GM12878 (cell line): ENCODE measurements around the gene SOX6. TPM values are rescaled to one million over a fixed set of nuclear protein-coding genes. Genes with fewer than 3 reads are reported as not detected.

ENCODE experiments used
- ATAC-seq: fragments of 200-7000 bp; cut with Tn5 transposase; 3 replicates; pipeline ENCODE4 v1.9.1; 2020; ENCODE audit warnings: mild to moderate bottlenecking, moderate library complexity
- BruUV-seq: library from RNA; stranded (reverse); fragments of 400-500 nt; replicated peaks from 2 replicates; lab custom pipeline; 2021; lab: Mats Ljungman, UMichigan
- CTCF ChIA-PET: fragments of 300-600 bp; sonication (Branson Sonifier 250); formaldehyde crosslinking; extraction: SDS; loops from one replicate; lab custom pipeline; 2021; ENCODE audit warnings: inconsistent platforms; lab: Yijun Ruan, JAX
- POLR2A ChIA-PET: fragments of 350-600 bp; formaldehyde crosslinking; extraction: SDS; loops from one replicate; lab custom pipeline; 2021; ENCODE audit warnings: inconsistent platforms; lab: Charles Lee
- RAD21 ChIA-PET: fragments of 300-600 bp; sonication (Branson Sonifier 250); formaldehyde crosslinking; loops from one replicate; lab custom pipeline; 2023; ENCODE audit warnings: antibody characterized with exemption; ENCODE audit not compliant: unreplicated experiment; lab: Charles Lee
- SMC1A ChIA-PET: fragments of 300-600 bp; sonication (Branson Sonifier 250); formaldehyde crosslinking; loops from one replicate; lab custom pipeline; 2023; ENCODE audit not compliant: unreplicated experiment, uncharacterized antibody; lab: Charles Lee
- DNase-seq: peaks from one replicate; pipeline ENCODE4 v3.0.0-alpha.2; 2011; ENCODE audit warnings: low read depth, low spot score
- FAIRE-seq: peaks from 3 replicates; lab custom pipeline; 2011; peaks lifted over from hg19 to GRCh38; lab: Jason Lieb, UNC
- H2AFZ ChIP-seq: 2 replicates; pipeline ENCODE4 v1.6.0; 2011; ENCODE audit warnings: low read depth, low read length, control low read depth; ENCODE audit not compliant: control insufficient read depth
- H3K27ac ChIP-seq: 2 replicates; pipeline ENCODE4 v1.5.1; 2011; ENCODE audit warnings: control low read depth; ENCODE audit not compliant: control insufficient read depth, insufficient read depth
- H3K27me3 ChIP-seq, 2 experiments: replicated peaks in 1 of 2; 2 replicates each; pipeline versions ENCODE4 v1.6.0 to v1.6.1; 2011; ENCODE audit warnings: low read length in 1 of 2; ENCODE audit not compliant: control insufficient read depth in 2 of 2, insufficient read depth in 2 of 2
- H3K36me3 ChIP-seq, 2 experiments: 2 replicates each; pipeline ENCODE4 v1.5.1; 2011; ENCODE audit warnings: low read length in 1 of 2; ENCODE audit not compliant: control insufficient read depth in 2 of 2, insufficient read depth in 2 of 2
- H3K4me1 ChIP-seq: 2 replicates; pipeline ENCODE4 v1.6.1; 2011; ENCODE audit warnings: mild to moderate bottlenecking, low read length, moderate library complexity, mixed read lengths; ENCODE audit not compliant: control insufficient read depth, insufficient read depth
- H3K4me2 ChIP-seq: 2 replicates; pipeline ENCODE4 v1.6.0; 2011; ENCODE audit warnings: control low read depth; ENCODE audit not compliant: control insufficient read depth, insufficient read depth
- H3K4me3 ChIP-seq: fragments of 200-600 bp; sonication (generic); 2 replicates; pipeline ENCODE4 v1.5.1; 2016
- H3K79me2 ChIP-seq: 2 replicates; pipeline ENCODE4 v1.6.0; 2011; ENCODE audit warnings: low read length; ENCODE audit not compliant: control insufficient read depth, insufficient read depth
- H3K9ac ChIP-seq: 2 replicates; pipeline ENCODE4 v1.8.0; 2011; ENCODE audit warnings: low read length, control low read depth, mixed read lengths; ENCODE audit not compliant: control insufficient read depth, insufficient read depth
- H3K9me3 ChIP-seq: replicated peaks from 3 replicates; pipeline ENCODE4 v1.5.1; 2011; ENCODE audit warnings: mild to moderate bottlenecking, low read length; ENCODE audit not compliant: control insufficient read depth, insufficient read depth
- H4K20me1 ChIP-seq: 2 replicates; pipeline ENCODE4 v1.6.0; 2011; ENCODE audit not compliant: control insufficient read depth, insufficient read depth
- ATF3 ChIP-seq: IDR thresholded peaks from 2 replicates; pipeline ENCODE4 v1.6.1; 2011; ENCODE audit warnings: low read depth, mild to moderate bottlenecking, low read length, moderate library complexity, borderline replicate concordance; ENCODE audit errors: extremely low read depth
- BMI1 ChIP-seq: fragments of 450-650 bp; IDR thresholded peaks from 2 replicates; pipeline ENCODE4 v1.6.1; 2016; ENCODE audit warnings: mild to moderate bottlenecking, moderate library complexity, borderline replicate concordance
- CBX3 ChIP-seq: fragments of 200-600 bp; sonication (generic); IDR thresholded peaks from 2 replicates; pipeline ENCODE4 v1.6.1; 2016; ENCODE audit warnings: low read depth, borderline replicate concordance
- CHD4 ChIP-seq: fragments of 200-600 bp; sonication (generic); IDR thresholded peaks from 2 replicates; pipeline ENCODE4 v1.6.1; 2016; ENCODE audit warnings: mild to moderate bottlenecking
- IRF4 ChIP-seq: IDR thresholded peaks from 2 replicates; pipeline ENCODE4 v1.6.1; 2011; ENCODE audit warnings: low read depth, low read length
- KLF5 ChIP-seq: fragments of 450-650 bp; IDR thresholded peaks from 2 replicates; pipeline ENCODE4 v1.6.1; 2014; ENCODE audit warnings: mild to moderate bottlenecking; ENCODE audit not compliant: partially characterized antibody
- MLLT1 ChIP-seq: fragments of 450-650 bp; IDR thresholded peaks from 2 replicates; pipeline ENCODE4 v1.6.1; 2016; ENCODE audit warnings: mild to moderate bottlenecking
- MXI1 ChIP-seq: fragments of 150-350 bp; IDR thresholded peaks from 2 replicates; pipeline ENCODE4 v1.6.1; 2011; ENCODE audit warnings: low read depth, mild to moderate bottlenecking, inconsistent platforms, low read length, improper control_type of control experiment
- MYB ChIP-seq: fragments of 150-350 bp; IDR thresholded peaks from 2 replicates; pipeline ENCODE4 v1.6.1; 2014; ENCODE audit warnings: mild to moderate bottlenecking, low read depth, low read length, borderline replicate concordance
- PAX5 ChIP-seq: IDR thresholded peaks from 2 replicates; pipeline ENCODE4 v1.6.1; 2011; ENCODE audit warnings: low read depth, low read length, borderline replicate concordance
- PML ChIP-seq: IDR thresholded peaks from 2 replicates; pipeline ENCODE4 v1.6.1; 2012; ENCODE audit warnings: low read length, inconsistent platforms
- POLR2A ChIP-seq: IDR thresholded peaks from 2 replicates; pipeline ENCODE4 v1.6.1; 2011; ENCODE audit warnings: low read depth, mild to moderate bottlenecking, low read length
- STAT1 ChIP-seq: fragments of 450-650 bp; conservative IDR thresholded peaks from 2 replicates; pipeline ENCODE4 v1.6.1; 2014; ENCODE audit warnings: antibody characterized with exemption, mild to moderate bottlenecking
- TCF7 ChIP-seq: IDR thresholded peaks from 2 replicates; pipeline ENCODE4 v1.6.1; 2014; ENCODE audit warnings: antibody characterized with exemption, borderline replicate concordance
- in situ Hi-C: fragments of 300-500 bp; cut with MboI; formaldehyde crosslinking; loops from 9 replicates; pipeline ENCODE4 v1.14.3; 2018; ENCODE audit warnings: mixed read lengths
- intact Hi-C: fragments of 100-400 bp; cut with micrococcal nuclease; formaldehyde crosslinking; loops from one replicate; pipeline ENCODE4 v1.14.2; 2022; ENCODE audit not compliant: unreplicated experiment
- polyA plus RNA-seq, 11 experiments: library from polyadenylated mRNA; depleted of rRNA in 4 of 11; unstranded in 6 of 11; stranded (reverse) in 5 of 11; fragments of >200 nt; fragmentation: Nextera tagmentation in 4 of 11; fragmentation: Illumina TruSeq in 1 of 11; extraction: Ambion mirVana in 4 of 11; extraction: Trizol in 1 of 11; gene quantifications; 1 replicate in 1 of 11; 2 replicates in 10 of 11; pipeline versions ENCODE4 v1.2.1 to v1.2.3, GENCODE V29; 2011 to 2016; ENCODE audit warnings: inconsistent platforms in 2 of 11, missing spikeins in 2 of 11, low read depth in 1 of 11
- total RNA-seq, 4 experiments: library from RNA; depleted of rRNA in 3 of 4; stranded (reverse); fragments of >200 nt in 3 of 4; fragmentation: Illumina TruSeq in 1 of 4; extraction: Trizol in 1 of 4; gene quantifications; 2 replicates each; pipeline versions ENCODE4 v1.2.1 to v1.2.3, GENCODE V29; 2013 to 2021

SOX6 gene
- total and polyA plus RNA-seq, 10 of the 15 experiments (the other 5 are each of a cell fraction or from before 2014, with no cell fraction given), result 0.03 to 0.71 (median 0.29) TPM; not detected in 4

- Histone ChIP-seq H3K27me3 (no peaks in the 10 kb centered on the region), H3K36me3 (no peaks in the 10 kb centered on the region), H3K4me2 (no peak overlapping the region), H3K4me1 (no peaks in the 10 kb centered on the region), H3K79me2 (no peaks in the 10 kb centered on the region), H3K27ac (no peak overlapping the region), H3K9me3 (no peaks in the 10 kb centered on the region), H3K4me3 (no peak overlapping the region), H3K9ac (no peak overlapping the region), H4K20me1 (no peaks in the 10 kb centered on the region), H2AFZ (no peak overlapping the region)
- in situ Hi-C loops (no loop called here), intact Hi-C loops (no loop called here)
- no peak for ATAC-seq
- no TSS peak for BruUV-seq
- ChIA-PET RAD21 (no interaction called here), CTCF (interaction anchor here (1.5 kb wide), 1 partner anchor 72 kb away, joined by 3 read pairs; no protein-coding TSS in a partner anchor), POLR2A (no interaction called here), SMC1A (interaction anchor here (0.6 kb wide), 1 partner anchor 34 kb away, joined by 3 read pairs; no protein-coding TSS in a partner anchor)
- no peak for TF ChIP-seq STAT1
- no peak for TF ChIP-seq BMI1
- no peak for TF ChIP-seq KLF5
- no peak for TF ChIP-seq ATF3
- no peak for TF ChIP-seq MYB
- no peak for TF ChIP-seq CBX3
- no peak for TF ChIP-seq MLLT1
- TF ChIP-seq TCF7, result no peak
- no peak for TF ChIP-seq PAX5
- TF ChIP-seq POLR2A, result no peak
- no peak for TF ChIP-seq IRF4
- no peak for TF ChIP-seq CHD4
- no peak for TF ChIP-seq PML
- TF ChIP-seq MXI1, result no peak
- DNase-seq, result no peak
- no peak for FAIRE-seq
These were observed 297.7 kb downstream of the SOX6 start for GRCh38 chr11:16058671-16059070.
